H1 (cell line): Measurements from ENCODE around the gene ATP5MC2. TPM values are rescaled to one million over a fixed set of nuclear protein-coding genes. Genes with fewer than 3 reads are reported as not detected.

Experiments
- CTCF ChIA-PET: fragments of 300-600 bp; sonication (Branson Sonifier 250); formaldehyde crosslinking; loops from one replicate; lab custom pipeline; 2021; ENCODE audit not compliant: partially characterized antibody; lab: Charles Lee
- POLR2A ChIA-PET: fragments of 300-600 bp; sonication (Branson Sonifier 250); formaldehyde crosslinking; loops from one replicate; lab custom pipeline; 2021; ENCODE audit warnings: inconsistent platforms; ENCODE audit not compliant: partially characterized antibody; lab: Charles Lee
- DNase-seq, 2 experiments: peaks; one replicate each; pipeline versions ENCODE4 v3.0.0 to v3.0.0-alpha.2; 2010 to 2022; ENCODE audit warnings: low spot score in 2 of 2, low read depth in 1 of 2, mixed read lengths in 1 of 2
- FAIRE-seq: peaks from 2 replicates; lab custom pipeline; 2011; peaks lifted over from hg19 to GRCh38; lab: Jason Lieb, UNC
- H2AFZ ChIP-seq: 2 replicates; pipeline ENCODE4 v1.8.1; 2012; ENCODE audit warnings: low read length, inconsistent platforms
- H2AK5ac ChIP-seq: 2 replicates; pipeline ENCODE4 v1.6.1; 2013; ENCODE audit warnings: low read depth, low read length
- H2BK120ac ChIP-seq: replicated peaks from 2 replicates; pipeline ENCODE3; 2013; ENCODE audit warnings: low read depth, low read length, inconsistent platforms
- H2BK12ac ChIP-seq: 2 replicates; pipeline ENCODE4 v1.6.1; 2013; ENCODE audit warnings: low read depth, low read length
- H2BK15ac ChIP-seq: 2 replicates; pipeline ENCODE4 v1.6.1; 2013; ENCODE audit warnings: low read length
- H2BK20ac ChIP-seq: 2 replicates; pipeline ENCODE4 v1.6.1; 2013; ENCODE audit warnings: low read length
- H2BK5ac ChIP-seq: 2 replicates; pipeline ENCODE4 v1.6.1; 2013; ENCODE audit warnings: low read depth, low read length
- H3K14ac ChIP-seq: 2 replicates; pipeline ENCODE4 v1.6.1; 2013; ENCODE audit warnings: inconsistent platforms; ENCODE audit not compliant: insufficient read length
- H3K18ac ChIP-seq: 2 replicates; pipeline ENCODE4 v1.6.1; 2013; ENCODE audit warnings: low read length; ENCODE audit errors: extremely low read depth
- H3K23ac ChIP-seq: 2 replicates; pipeline ENCODE4 v1.6.1; 2013; ENCODE audit warnings: inconsistent platforms; ENCODE audit not compliant: insufficient read length
- H3K23me2 ChIP-seq: 2 replicates; pipeline ENCODE4 v1.6.1; 2013; ENCODE audit warnings: low read depth, low read length
- H3K27ac ChIP-seq: 2 replicates; pipeline ENCODE4 v1.6.1; 2011; ENCODE audit warnings: low read depth, low read length, inconsistent platforms
- H3K27me3 ChIP-seq, 4 experiments: replicated peaks in 1 of 4; 1 replicate in 1 of 4; 2 replicates in 3 of 4; pipeline versions ENCODE4 v1.6.1 to v1.8.1; 2011 to 2013; ENCODE audit warnings: low read length in 3 of 4, mild to moderate bottlenecking in 3 of 4, inconsistent platforms in 2 of 4, mixed read lengths in 2 of 4, moderate library complexity in 1 of 4; ENCODE audit not compliant: control insufficient read depth in 3 of 4, insufficient read depth in 3 of 4; ENCODE audit errors: extremely low read depth in 1 of 4
- H3K36me3 ChIP-seq, 4 experiments: 2 replicates each; pipeline versions ENCODE4 v1.6.1 to v1.8.1; 2011 to 2013; ENCODE audit warnings: mild to moderate bottlenecking in 4 of 4, low read length in 3 of 4, moderate library complexity in 2 of 4, control low read depth in 1 of 4, inconsistent platforms in 1 of 4; ENCODE audit not compliant: insufficient read depth in 4 of 4, control insufficient read depth in 2 of 4
- H3K4ac ChIP-seq: replicated peaks from 2 replicates; pipeline ENCODE3; 2013; ENCODE audit warnings: low read length, low read depth, mixed read lengths, inconsistent platforms; ENCODE audit not compliant: insufficient read length
- H3K4me1 ChIP-seq, 4 experiments: replicated peaks in 1 of 4; 1 replicate in 1 of 4; 2 replicates in 3 of 4; pipeline versions ENCODE4 v1.6.1 to v1.8.1; 2011 to 2013; ENCODE audit warnings: low read length in 3 of 4, inconsistent platforms in 2 of 4, mixed read lengths in 1 of 4; ENCODE audit not compliant: insufficient read depth in 4 of 4, control insufficient read depth in 3 of 4
- H3K4me2 ChIP-seq, 2 experiments: 2 replicates each; pipeline versions ENCODE4 v1.6.1 to v1.8.1; 2011 to 2013; ENCODE audit warnings: low read depth in 2 of 2, low read length in 2 of 2, control low read depth in 1 of 2, inconsistent platforms in 1 of 2, mild to moderate bottlenecking in 1 of 2; ENCODE audit not compliant: insufficient read depth in 1 of 2
- H3K4me3 ChIP-seq, 4 experiments: fragments of 200-600, 300-600 bp in 1 of 4; sonication (generic), shearing (Covaris generic), sonication (Bioruptor Twin) in 1 of 4; 2 replicates each; pipeline versions ENCODE4 v1.5.1 to v1.8.1; 2011 to 2016; ENCODE audit warnings: low read length in 4 of 4, low read depth in 3 of 4, control low read depth in 2 of 4, inconsistent platforms in 2 of 4, mild to moderate bottlenecking in 2 of 4, mixed read lengths in 1 of 4, moderate library complexity in 1 of 4; ENCODE audit not compliant: insufficient read depth in 2 of 4; ENCODE audit errors: extremely low read depth in 1 of 4
- H3K56ac ChIP-seq: replicated peaks from 2 replicates; pipeline ENCODE3; 2013; ENCODE audit warnings: low read depth, mild to moderate bottlenecking, mixed read lengths, low read length, inconsistent platforms; ENCODE audit not compliant: insufficient read length
- H3K79me1 ChIP-seq: 2 replicates; pipeline ENCODE4 v1.6.1; 2013; ENCODE audit warnings: low read depth, low read length, control low read depth
- H3K79me2 ChIP-seq, 2 experiments: 2 replicates each; pipeline versions ENCODE4 v1.6.1 to v1.8.1; 2012 to 2013; ENCODE audit warnings: low read length in 2 of 2, mild to moderate bottlenecking in 2 of 2, inconsistent platforms in 1 of 2; ENCODE audit not compliant: insufficient read depth in 2 of 2, control insufficient read depth in 1 of 2
- H3K9ac ChIP-seq, 4 experiments: replicated peaks in 1 of 4; 1 replicate in 1 of 4; 2 replicates in 3 of 4; pipeline versions ENCODE4 v1.6.1 to v1.8.1; 2011 to 2013; ENCODE audit warnings: low read depth in 3 of 4, low read length in 3 of 4, control low read depth in 2 of 4, mild to moderate bottlenecking in 2 of 4, moderate library complexity in 2 of 4, inconsistent platforms in 1 of 4; ENCODE audit errors: extremely low read depth in 1 of 4
- H3K9me3 ChIP-seq, 2 experiments: 2 replicates each; pipeline versions ENCODE4 v1.6.1 to v1.8.1; 2012 to 2013; ENCODE audit warnings: mild to moderate bottlenecking in 2 of 2, moderate library complexity in 2 of 2, control low read depth in 1 of 2, inconsistent platforms in 1 of 2, low read depth in 1 of 2, low read length in 1 of 2, mixed read lengths in 1 of 2; ENCODE audit not compliant: insufficient read depth in 2 of 2
- H4K20me1 ChIP-seq, 2 experiments: replicated peaks in 1 of 2; 2 replicates each; pipeline versions ENCODE3 to v1.8.1; 2011 to 2013; ENCODE audit warnings: inconsistent platforms in 2 of 2, low read length in 2 of 2, mild to moderate bottlenecking in 1 of 2; ENCODE audit not compliant: insufficient read depth in 2 of 2, control insufficient read depth in 1 of 2
- H4K5ac ChIP-seq: 2 replicates; pipeline ENCODE4 v1.6.1; 2013; ENCODE audit warnings: low read length, low read depth, mixed read lengths, inconsistent platforms; ENCODE audit not compliant: insufficient read length
- H4K8ac ChIP-seq: 2 replicates; pipeline ENCODE4 v1.8.0; 2013; ENCODE audit warnings: mild to moderate bottlenecking, moderate library complexity, low read length, inconsistent platforms; ENCODE audit not compliant: insufficient read depth; ENCODE audit errors: extremely low read depth
- H4K91ac ChIP-seq: replicated peaks from 2 replicates; pipeline ENCODE3; 2013; ENCODE audit warnings: low read length, mixed read lengths, inconsistent platforms; ENCODE audit not compliant: insufficient read length
- GABPA ChIP-seq: IDR thresholded peaks from 2 replicates; pipeline ENCODE4 v1.6.1; 2011; ENCODE audit warnings: mild to moderate bottlenecking, low read length, moderate library complexity, borderline replicate concordance; ENCODE audit not compliant: insufficient read depth
- MAX ChIP-seq: IDR thresholded peaks from 2 replicates; pipeline ENCODE4 v1.6.1; 2012; ENCODE audit warnings: inconsistent platforms
- NANOG ChIP-seq: IDR thresholded peaks from 2 replicates; pipeline ENCODE4 v1.6.1; 2011; ENCODE audit warnings: low read length, low read depth, mild to moderate bottlenecking, inconsistent platforms; ENCODE audit not compliant: insufficient read depth, poor library complexity, severe bottlenecking
- POLR2AphosphoS5 ChIP-seq: IDR thresholded peaks from 2 replicates; pipeline ENCODE4 v1.6.1; 2011; ENCODE audit warnings: low read depth, low read length
- RNF2 ChIP-seq: fragments of 200-900, 300-1000 bp; sonication (generic); IDR thresholded peaks from 2 replicates; pipeline ENCODE4 v1.7.1; 2016; ENCODE audit warnings: borderline replicate concordance, low read depth, mild to moderate bottlenecking, antibody characterized with exemption, low read length; ENCODE audit not compliant: poor library complexity, severe bottlenecking; ENCODE audit errors: missing control alignments
- SIN3A ChIP-seq, 2 experiments: IDR thresholded peaks in 1 of 2; conservative IDR thresholded peaks in 1 of 2; 2 replicates each; pipeline ENCODE4 v1.6.1; 2011 to 2012; ENCODE audit warnings: low read length in 2 of 2, improper control_type of control experiment in 1 of 2, low read depth in 1 of 2, mild to moderate bottlenecking in 1 of 2
- TBP ChIP-seq: IDR thresholded peaks from 2 replicates; pipeline ENCODE4 v1.6.1; 2011; ENCODE audit warnings: low read depth, low read length, improper control_type of control experiment
- TEAD4 ChIP-seq: IDR thresholded peaks from 2 replicates; pipeline ENCODE4 v1.6.1; 2012; ENCODE audit warnings: low read depth, low read length, inconsistent platforms, mixed read lengths
- polyA plus RNA-seq, 7 experiments: library from polyadenylated mRNA; depleted of rRNA in 3 of 7; stranded (reverse) in 5 of 7; unstranded in 2 of 7; fragments of >200 nt in 5 of 7; fragments of 200-250 nt in 2 of 7; gene quantifications; 1 replicate in 5 of 7; 2 replicates in 1 of 7; 4 replicates in 1 of 7; pipeline versions ENCODE4 v1.2.1 to v1.2.3, GENCODE V29; 2011 to 2013; ENCODE audit warnings: missing spikeins in 2 of 7, mixed read lengths in 2 of 7
- total RNA-seq: library from RNA; stranded (reverse); fragmentation: NEBNext Ultra II Directional; extraction: Animal tissue kit (Norgen Biotek cat#: 25700); gene quantifications from 2 replicates; pipeline ENCODE4 v1.2.1, GENCODE V29; 2021
- TF ChIP-seq, protein P1 (sequence below): IDR thresholded peaks from 2 replicates; pipeline ENCODE4 v1.6.1; 2012; ENCODE audit warnings: low read length, inconsistent platforms

The ATP5MC2 gene
- total and polyA plus RNA-seq, 2 of the 8 experiments (the other 6 are each of a cell fraction or from before 2014, with no cell fraction given), result 408 to 952 TPM

GRCh38 chr12:53670971-53671370 is 4.9 kb downstream of the ATP5MC2 start:
- Histone ChIP-seq H3K9ac (no peak overlapping the region), H2BK5ac (no peak overlapping the region), H3K36me3 (peaks cover 23 to 71% (median 47%) of the 10 kb centered on the region in 4 experiments), H3K56ac (no peak overlapping the region), H2AK5ac (no peak overlapping the region), H3K23me2 (peaks cover 6% of the 10 kb centered on the region), H3K4me3 (no peak overlapping the region), H4K20me1 (peaks cover 2 to 4% of the 10 kb centered on the region in 2 experiments), H4K5ac (no peak overlapping the region), H2BK20ac (no peak overlapping the region), H3K27ac (no peak overlapping the region), H3K79me2 (peaks cover 0 to 29% of the 10 kb centered on the region in 2 experiments; a peak in 2 of 4 replicates), H2BK12ac (no peak overlapping the region), H3K4ac (no peak overlapping the region), H4K91ac (no peak overlapping the region), H4K8ac (no peak overlapping the region), H3K4me2 (no peak overlapping the region), H2BK15ac (no peak overlapping the region), H2AFZ (no peak overlapping the region), H3K4me1 (peaks cover 0 to 7% (median 4%) of the 10 kb centered on the region in 4 experiments; a peak in 5 of 7 replicates), H2BK120ac (no peak overlapping the region), H3K23ac (no peak overlapping the region), H3K9me3 (no peaks in the 10 kb centered on the region), H3K79me1 (peaks cover 6% of the 10 kb centered on the region), H3K18ac (no peak overlapping the region), H3K27me3 (no peaks in the 10 kb centered on the region), H3K14ac (no peak overlapping the region)
- FAIRE-seq (no peak), DNase-seq (no peak)
- POLR2A ChIA-PET, result interaction anchor here (0.8 to 13.5 kb wide), 3 partner anchors 9 to 127 kb away, joined by 3 to 246 read pairs (median 3); no protein-coding TSS in a partner anchor
- CTCF ChIA-PET, result interaction anchor here (1.8 kb wide), 1 partner anchor 75 kb away, joined by 4 read pairs; no protein-coding TSS in a partner anchor
- no peak for TF ChIP-seq MAX
- no peak for TF ChIP-seq TEAD4
- no peak for TF ChIP-seq GABPA
- TF ChIP-seq SIN3A (conservative IDR thresholded peaks at IDR 0.05 in 1 of 2, IDR thresholded peaks at IDR 0.05 in 1 of 2; ENCODE audit: low read depth in 1 of 2, low read length in 2 of 2), result no peak
- TF ChIP-seq RNF2, result no peak
- no peak for TF ChIP-seq POLR2AphosphoS5
- TF ChIP-seq NANOG, result no peak
- TF ChIP-seq, protein P1, sequence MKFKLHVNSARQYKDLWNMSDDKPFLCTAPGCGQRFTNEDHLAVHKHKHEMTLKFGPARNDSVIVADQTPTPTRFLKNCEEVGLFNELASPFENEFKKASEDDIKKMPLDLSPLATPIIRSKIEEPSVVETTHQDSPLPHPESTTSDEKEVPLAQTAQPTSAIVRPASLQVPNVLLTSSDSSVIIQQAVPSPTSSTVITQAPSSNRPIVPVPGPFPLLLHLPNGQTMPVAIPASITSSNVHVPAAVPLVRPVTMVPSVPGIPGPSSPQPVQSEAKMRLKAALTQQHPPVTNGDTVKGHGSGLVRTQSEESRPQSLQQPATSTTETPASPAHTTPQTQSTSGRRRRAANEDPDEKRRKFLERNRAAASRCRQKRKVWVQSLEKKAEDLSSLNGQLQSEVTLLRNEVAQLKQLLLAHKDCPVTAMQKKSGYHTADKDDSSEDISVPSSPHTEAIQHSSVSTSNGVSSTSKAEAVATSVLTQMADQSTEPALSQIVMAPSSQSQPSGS, result no peak
- TF ChIP-seq TBP, result no peak
